Activated CD8-positive, alpha-beta memory T cell treated with anti-CD3 and anti-CD28 coated beads for 1 hour (primary cell): ENCODE results near the gene PSMC5.

Experiments
- DNase-seq, 2 donors: peaks; one replicate each; pipeline ENCODE4 v3.0.0-alpha.2; 2020; ENCODE audit warnings: low read depth in 1 of 2; ENCODE audit errors: extremely low read depth in 1 of 2

PSMC5 gene

GRCh38 chr17:63819585-63820537, 7.4 kb upstream of the PSMC5 start:
- no peak for DNase-seq

DNA sequence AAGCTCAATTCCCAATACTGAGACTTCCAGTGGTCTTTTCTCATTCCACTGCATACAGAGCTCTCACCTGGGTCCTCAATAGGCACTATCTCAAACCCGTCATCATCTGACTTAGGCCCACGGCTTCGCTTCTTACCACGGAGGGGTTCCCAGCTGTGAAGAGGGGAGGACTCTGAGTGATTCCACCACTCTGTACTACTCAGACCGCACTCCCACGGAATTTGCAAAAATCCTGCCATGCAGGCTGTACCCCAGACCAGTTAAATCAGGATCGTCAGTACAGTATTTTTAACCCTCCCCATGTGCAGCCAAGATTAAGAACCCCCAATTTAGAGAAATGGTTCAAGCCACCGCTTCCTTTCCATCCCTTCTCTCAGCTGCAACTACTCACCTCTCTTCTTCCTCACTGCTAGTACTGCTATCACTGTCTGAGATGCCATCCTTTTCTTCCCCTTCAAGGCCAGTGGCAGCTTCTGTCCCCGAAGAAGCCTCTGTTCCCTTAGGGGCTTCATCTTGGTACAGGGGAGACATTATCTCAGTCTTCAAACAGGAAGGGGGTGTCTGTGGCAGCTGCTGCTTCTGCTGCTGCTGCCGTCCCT, 6.2 kb upstream of the PSMC5 start:
- DNase-seq: no peak

DNA sequence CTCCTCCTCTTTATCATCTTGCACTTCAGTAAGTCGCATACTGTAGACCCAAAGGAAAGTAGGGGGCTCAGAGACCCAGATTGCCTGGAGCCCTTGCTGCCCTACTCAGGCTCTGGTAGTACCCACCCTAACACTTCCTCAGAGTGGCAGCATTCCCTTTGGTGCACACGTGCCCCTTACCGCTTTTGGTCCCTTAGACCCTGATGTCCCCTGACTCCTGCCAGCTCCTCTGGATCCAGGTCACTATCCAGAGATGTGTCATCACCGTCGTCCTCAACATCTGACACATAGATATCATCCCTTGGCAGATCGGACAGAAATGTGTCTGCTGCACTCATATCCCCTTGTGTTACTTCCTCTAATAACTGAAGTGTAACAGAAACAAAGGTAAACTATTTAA, 5.4 kb upstream of the PSMC5 start:
- DNase-seq: no peak

DNA sequence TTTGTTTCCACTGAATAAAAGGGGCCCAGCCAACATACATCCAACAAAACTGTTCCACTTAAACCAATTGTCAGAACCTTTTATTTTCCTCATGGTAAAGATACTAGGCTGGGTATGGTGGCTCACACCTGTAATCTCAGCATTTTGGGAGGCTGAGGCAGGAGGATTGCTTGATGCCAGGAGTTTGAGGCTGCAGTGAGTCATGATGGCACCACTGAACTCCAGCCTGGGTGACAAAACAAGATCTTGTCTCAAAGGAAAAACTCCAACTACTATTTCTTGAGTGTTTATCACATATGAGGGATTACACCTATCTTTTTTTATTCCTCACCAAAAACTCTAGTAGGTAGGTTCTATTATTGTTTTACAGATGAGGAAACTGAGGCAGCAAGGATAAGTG, 4.7 kb upstream of the PSMC5 start:
- DNase-seq: no peak

DNA sequence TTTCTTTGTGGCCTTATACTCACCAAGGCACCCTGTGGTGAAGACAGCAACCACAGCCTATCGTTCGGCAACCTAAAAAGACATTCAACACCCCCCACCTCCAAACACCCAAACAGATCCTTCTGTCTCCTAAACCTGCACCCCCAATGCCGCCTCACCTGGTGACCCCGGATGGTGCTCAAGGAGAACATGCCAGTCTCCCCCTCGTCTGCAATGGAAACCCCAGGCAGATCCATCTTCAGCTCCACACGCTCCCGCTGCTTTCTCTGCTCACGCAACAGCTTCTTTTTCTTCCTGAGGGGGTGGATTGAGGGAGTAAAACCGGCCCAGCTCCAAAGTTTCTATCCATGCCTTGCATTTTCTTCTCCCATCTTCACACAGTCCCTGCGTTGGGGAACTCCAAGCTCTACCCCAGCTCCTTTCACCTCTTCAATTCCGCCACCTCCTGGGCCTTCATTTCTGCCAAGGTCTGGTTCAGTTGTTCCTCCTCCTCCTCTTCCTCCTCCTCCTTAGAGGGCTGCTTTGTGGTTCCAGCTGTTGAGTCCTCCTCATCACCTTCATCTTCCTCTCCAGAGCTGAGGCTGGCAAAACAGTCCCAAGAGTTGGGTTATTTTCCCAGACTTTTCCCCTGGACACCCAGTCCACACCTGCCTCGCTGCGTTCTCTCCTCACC, 3.4 kb upstream of the PSMC5 start:
- DNase-seq: no peak

DNA sequence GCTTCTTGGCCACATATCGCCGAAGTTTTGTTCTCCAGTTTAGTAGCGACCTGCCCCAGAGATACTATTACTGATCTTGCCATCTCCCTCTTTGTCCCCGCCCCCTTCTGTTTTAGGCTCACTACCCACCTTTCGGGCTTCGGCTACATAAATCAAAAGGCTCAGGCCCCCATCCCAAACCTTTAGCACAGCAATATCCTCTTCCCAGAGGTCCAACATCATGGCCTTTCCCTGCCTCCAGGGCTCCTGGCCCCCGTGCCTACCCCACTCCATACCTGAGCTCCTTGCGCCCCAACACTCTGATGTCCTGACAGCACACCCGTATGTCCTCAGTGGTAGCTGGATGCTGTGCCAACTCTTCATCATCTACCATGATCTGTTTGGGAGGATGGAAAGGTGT, 2.9 kb upstream of the PSMC5 start:
- no peak for DNase-seq

DNA sequence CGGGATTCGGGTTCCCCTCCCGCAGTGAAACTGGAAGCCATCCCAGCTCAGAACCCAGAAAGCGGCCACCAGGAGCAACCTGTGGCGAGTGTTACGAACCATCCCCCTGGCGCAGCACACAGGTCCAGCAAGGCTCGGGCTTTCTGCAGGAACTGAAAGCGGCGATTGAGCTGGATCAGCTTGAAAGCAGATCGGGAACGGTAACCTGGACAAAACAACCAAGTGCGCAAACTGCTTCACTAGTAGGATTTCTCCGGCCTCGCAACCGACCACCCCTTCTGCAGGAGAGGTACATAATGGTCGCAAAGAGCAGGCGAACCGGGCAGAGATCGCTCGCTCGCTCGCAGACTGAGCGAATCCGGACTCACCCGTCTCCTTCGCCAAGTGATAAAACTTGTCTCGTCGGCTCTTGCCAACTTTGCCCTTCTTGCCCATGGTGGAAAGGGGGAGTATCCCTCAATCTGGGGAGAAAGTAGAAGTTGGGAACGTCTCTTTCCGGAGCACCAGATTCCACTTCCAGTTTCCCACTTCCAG, 696 bp upstream of the PSMC5 start:
- no peak for DNase-seq

GRCh38 chr17:63827801-63828221, 580 bp downstream of the PSMC5 start:
- no peak for DNase-seq

GRCh38 chr17:63828936-63829335, 1.7 kb downstream of the PSMC5 start:
- DNase-seq: no peak

GRCh38 chr17:63830278-63830677, 3.0 kb downstream of the PSMC5 start:
- no peak for DNase-seq

DNA sequence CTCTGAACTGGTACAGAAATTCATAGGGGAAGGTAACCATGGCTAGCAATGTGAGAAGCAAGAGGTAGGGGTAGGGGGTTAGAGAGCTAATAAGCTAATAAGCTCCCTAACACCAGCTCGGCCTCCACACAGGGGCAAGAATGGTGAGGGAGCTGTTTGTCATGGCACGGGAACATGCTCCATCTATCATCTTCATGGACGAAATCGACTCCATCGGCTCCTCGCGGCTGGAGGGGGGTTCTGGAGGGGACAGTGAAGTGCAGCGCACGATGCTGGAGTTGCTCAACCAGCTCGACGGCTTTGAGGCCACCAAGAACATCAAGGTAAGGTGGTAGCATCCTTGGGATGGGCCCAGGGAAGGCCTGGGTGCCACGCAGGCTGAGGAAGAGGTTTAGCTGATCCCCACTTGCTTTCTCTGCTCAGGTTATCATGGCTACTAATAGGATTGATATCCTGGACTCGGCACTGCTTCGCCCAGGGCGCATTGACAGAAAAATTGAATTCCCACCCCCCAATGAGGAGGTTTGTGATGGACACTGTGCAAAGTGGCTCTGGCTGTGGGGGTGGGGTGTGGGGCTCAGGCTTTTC, 3.8 kb downstream of the PSMC5 start:
- no peak for DNase-seq

- DNase-seq: no peak
Measured at GRCh38 chr17:63831505-63831904, 4.3 kb downstream of the PSMC5 start.

GRCh38 chr17:63832014-63832413, 4.8 kb downstream of the PSMC5 start:
- DNase-seq: no peak

- no peak for DNase-seq
Measured at GRCh38 chr17:63832455-63832854, 5.2 kb downstream of the PSMC5 start.

GRCh38 chr17:63833026-63833740, 6.0 kb downstream of the PSMC5 start:
- DNase-seq: no peak

DNA sequence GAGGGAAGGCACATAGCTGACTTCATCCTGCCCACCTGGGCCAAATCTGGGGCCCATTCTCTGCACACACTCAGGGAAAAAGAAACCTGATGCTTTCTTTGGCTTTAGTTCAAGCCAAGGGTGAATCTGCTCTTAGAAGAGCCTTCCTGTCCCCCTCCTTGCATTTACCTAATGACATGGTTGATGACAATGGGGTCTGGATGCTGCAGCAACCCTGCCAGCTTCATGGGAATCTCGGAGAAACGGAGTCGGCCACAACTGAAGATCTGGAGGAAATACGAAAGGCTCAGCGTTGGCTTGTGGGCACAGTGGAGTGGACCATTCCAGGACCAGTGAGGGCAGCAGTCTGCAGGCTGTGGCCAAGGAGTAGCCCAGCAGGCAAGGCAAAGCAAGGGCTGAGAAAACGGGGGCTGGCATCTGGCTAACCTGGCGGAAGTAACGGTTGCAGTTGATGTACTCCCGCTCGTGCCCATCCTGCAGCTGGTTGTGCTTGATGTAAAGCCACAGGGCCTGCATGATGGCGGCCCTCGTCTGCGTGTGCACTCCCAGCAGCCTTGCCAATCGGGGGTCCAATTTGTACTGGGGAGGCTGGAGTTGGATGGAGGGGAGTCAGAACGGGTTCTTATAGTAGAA, 6.6 kb downstream of the PSMC5 start:
- DNase-seq: no peak

GRCh38 chr17:63834431-63835166, 7.4 kb downstream of the PSMC5 start:
- peak in 1 of 2 donors; percentile 31 for DNase-seq

DNA sequence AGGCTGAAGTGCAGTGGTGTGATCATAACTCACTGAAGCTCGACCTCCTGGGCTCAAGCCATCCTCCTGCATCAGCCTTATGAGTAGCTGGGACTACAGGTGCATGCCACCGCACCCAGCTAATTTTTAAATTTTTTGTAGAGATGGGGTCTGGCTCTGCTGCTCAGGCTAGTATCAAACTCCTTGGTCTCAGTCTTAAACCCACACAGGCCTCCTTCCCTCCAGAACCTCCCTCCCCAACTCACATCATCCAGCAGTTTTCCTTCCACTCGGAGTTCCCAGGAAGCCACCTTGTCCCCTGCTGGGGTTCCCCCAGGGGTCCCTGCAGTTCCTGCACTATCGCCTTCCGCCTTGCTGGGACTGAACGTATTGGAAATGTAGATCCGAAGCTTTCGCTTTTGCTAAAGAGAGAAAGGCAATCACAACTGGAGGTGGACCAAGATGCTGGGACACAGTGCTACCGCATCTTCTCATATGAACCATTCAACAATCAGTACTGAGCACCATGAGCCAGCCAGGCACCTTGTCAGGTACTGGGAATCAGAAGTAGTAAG, 8.0 kb downstream of the PSMC5 start:
- no peak for DNase-seq

- no peak for DNase-seq
Measured at GRCh38 chr17:63836811-63837210, 9.6 kb downstream of the PSMC5 start.
